CD4-positive, alpha-beta T cell (primary cell): ENCODE data around the gene ZNF3. TPM values are rescaled to one million over a fixed set of nuclear protein-coding genes. Genes with fewer than 3 reads are reported as not detected.

Experiments used
- ATAC-seq: fragments of 200-7000 bp; cut with Tn5 transposase; one replicate; pipeline ENCODE4 v1.10.0; 2022; ENCODE audit warnings: mild to moderate bottlenecking; ENCODE audit not compliant: poor library complexity
- CTCF ChIA-PET: fragments of 350-600 bp; sonication (Branson Sonifier 250); formaldehyde crosslinking; loops from one replicate; lab custom pipeline; 2021; ENCODE audit warnings: antibody characterized with exemption, inconsistent platforms; lab: Charles Lee
- POLR2A ChIA-PET: fragments of 350-600 bp; sonication (Branson Sonifier 250); formaldehyde crosslinking; loops from one replicate; lab custom pipeline; 2021; ENCODE audit warnings: antibody characterized with exemption, inconsistent platforms; lab: Charles Lee
- DNase-seq, 14 experiments: peaks; one replicate each; pipeline ENCODE4 v3.0.0-alpha.2; 2013 to 2020; ENCODE audit warnings: mixed read lengths in 2 of 14
- H3K27ac ChIP-seq, 2 donors: one replicate each; pipeline versions ENCODE4 v1.5.1 to v1.7.0; 2013; ENCODE audit warnings: low read length in 2 of 2, low read depth in 1 of 2, mild to moderate bottlenecking in 1 of 2
- H3K27me3 ChIP-seq, 2 experiments: 1 replicate in 1 of 2; 2 replicates in 1 of 2; pipeline versions ENCODE4 v1.6.1 to v1.7.0; 2013; ENCODE audit warnings: low read length in 2 of 2, control low read depth in 1 of 2, mild to moderate bottlenecking in 1 of 2, moderate library complexity in 1 of 2; ENCODE audit not compliant: insufficient read depth in 2 of 2, control insufficient read depth in 1 of 2
- H3K36me3 ChIP-seq: one replicate; pipeline ENCODE4 v1.6.1; 2013; ENCODE audit warnings: low read length, control low read depth; ENCODE audit not compliant: insufficient read depth
- H3K4me1 ChIP-seq: one replicate; pipeline ENCODE4 v1.6.1; 2013; ENCODE audit warnings: low read length, control low read depth; ENCODE audit not compliant: insufficient read depth
- H3K4me3 ChIP-seq: one replicate; pipeline ENCODE4 v1.5.1; 2013; ENCODE audit warnings: mild to moderate bottlenecking, low read length, moderate library complexity
- H3K9me3 ChIP-seq, 2 experiments: 1 replicate in 1 of 2; 2 replicates in 1 of 2; pipeline versions ENCODE4 v1.6.1 to v1.7.0; 2013; ENCODE audit warnings: low read length in 2 of 2, mild to moderate bottlenecking in 2 of 2, control low read depth in 1 of 2, moderate library complexity in 1 of 2; ENCODE audit not compliant: control insufficient read depth in 1 of 2, insufficient read depth in 1 of 2
- H3K27ac Mint-ChIP-seq: one replicate; pipeline ENCODE4 v1.8.0; 2020; ENCODE audit warnings: mixed read lengths
- H3K27me3 Mint-ChIP-seq: one replicate; pipeline ENCODE4 v1.8.0; 2021; ENCODE audit warnings: mixed read lengths
- H3K36me3 Mint-ChIP-seq: one replicate; pipeline ENCODE4 v1.8.0; 2021; ENCODE audit warnings: low read depth, mixed read lengths
- H3K4me1 Mint-ChIP-seq: one replicate; pipeline ENCODE4 v1.8.0; 2021; ENCODE audit warnings: low read depth, mixed read lengths
- H3K4me3 Mint-ChIP-seq: one replicate; pipeline ENCODE4 v1.8.0; 2020; ENCODE audit warnings: mild to moderate bottlenecking, mixed read lengths
- H3K9me3 Mint-ChIP-seq: one replicate; pipeline ENCODE4 v1.8.0; 2020; ENCODE audit warnings: mixed read lengths
- intact Hi-C, 2 experiments: fragments of 100-400 bp; cut with DNase I in 1 of 2; cut with micrococcal nuclease in 1 of 2; formaldehyde crosslinking; loops; one replicate each; pipeline versions ENCODE4 v1.15.1 to v1.9.0; 2023 to 2025; cut with DNase I, micrococcal nuclease
- total RNA-seq, 174 experiments: library from RNA in 2 of 174; stranded (reverse) in 2 of 174; gene quantifications; one replicate each; pipeline ENCODE4 v1.2.3 and lab custom pipeline; 2021 to 2026
- TF ChIP-seq, protein P1 (sequence below): fragments of 200-600 bp; IDR thresholded peaks from one replicate; pipeline ENCODE4 v1.8.0; 2022; ENCODE audit warnings: antibody characterized with exemption, mild to moderate bottlenecking

Gene ZNF3
- total RNA-seq, 2 experiments from 2014 or later: 38.3 to 40.3 TPM

DNA sequence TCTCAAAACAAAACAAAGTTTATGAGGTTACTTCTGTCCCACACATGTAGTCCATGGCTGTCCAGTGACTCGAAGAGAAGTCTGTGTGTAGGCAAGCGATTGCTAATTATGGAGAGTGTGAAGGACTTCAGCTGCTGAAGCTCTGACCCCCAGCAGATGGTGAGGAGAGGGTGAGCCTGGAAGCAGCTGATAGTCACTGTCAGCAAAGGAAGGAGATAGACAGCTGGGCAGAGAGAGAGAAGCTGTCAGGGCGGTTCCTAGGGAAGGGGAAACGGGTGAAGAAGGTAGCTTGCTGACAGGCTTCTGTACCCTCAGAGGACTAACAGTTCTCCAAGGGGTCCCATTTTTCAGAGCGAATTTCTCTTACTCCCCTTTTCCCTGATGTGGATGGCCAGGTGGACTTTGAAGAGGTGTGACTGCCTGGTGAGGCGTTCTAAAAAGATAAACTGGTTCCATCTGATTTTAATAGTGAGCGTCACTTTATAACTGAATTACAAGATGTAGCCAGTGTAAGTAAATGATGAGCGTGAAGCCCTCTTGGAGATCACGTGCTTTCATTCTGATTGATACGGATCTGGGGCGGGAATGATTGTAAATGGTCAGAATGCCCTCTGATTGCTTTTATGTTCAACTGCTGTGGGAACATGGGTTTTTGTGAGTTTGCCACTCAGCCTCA, 19.9 kb downstream of the ZNF3 start:
- H3K36me3 ChIP-seq: peaks cover 54% of the 10 kb centered on the region
- H3K9me3 Mint-ChIP-seq: no peaks in the 10 kb centered on the region
- no peak overlapping the region for H3K4me3 Mint-ChIP-seq
- peaks cover 61% of the 10 kb centered on the region for H3K36me3 Mint-ChIP-seq
- no peaks in the 10 kb centered on the region for H3K27me3 ChIP-seq
- no peaks in the 10 kb centered on the region for H3K9me3 ChIP-seq
- no peaks in the 10 kb centered on the region for H3K4me1 Mint-ChIP-seq
- no peak for ATAC-seq
- H3K4me1 ChIP-seq: no peaks in the 10 kb centered on the region
- no peak for DNase-seq
- intact Hi-C loops: no loop called here
- TF ChIP-seq, protein P1, sequence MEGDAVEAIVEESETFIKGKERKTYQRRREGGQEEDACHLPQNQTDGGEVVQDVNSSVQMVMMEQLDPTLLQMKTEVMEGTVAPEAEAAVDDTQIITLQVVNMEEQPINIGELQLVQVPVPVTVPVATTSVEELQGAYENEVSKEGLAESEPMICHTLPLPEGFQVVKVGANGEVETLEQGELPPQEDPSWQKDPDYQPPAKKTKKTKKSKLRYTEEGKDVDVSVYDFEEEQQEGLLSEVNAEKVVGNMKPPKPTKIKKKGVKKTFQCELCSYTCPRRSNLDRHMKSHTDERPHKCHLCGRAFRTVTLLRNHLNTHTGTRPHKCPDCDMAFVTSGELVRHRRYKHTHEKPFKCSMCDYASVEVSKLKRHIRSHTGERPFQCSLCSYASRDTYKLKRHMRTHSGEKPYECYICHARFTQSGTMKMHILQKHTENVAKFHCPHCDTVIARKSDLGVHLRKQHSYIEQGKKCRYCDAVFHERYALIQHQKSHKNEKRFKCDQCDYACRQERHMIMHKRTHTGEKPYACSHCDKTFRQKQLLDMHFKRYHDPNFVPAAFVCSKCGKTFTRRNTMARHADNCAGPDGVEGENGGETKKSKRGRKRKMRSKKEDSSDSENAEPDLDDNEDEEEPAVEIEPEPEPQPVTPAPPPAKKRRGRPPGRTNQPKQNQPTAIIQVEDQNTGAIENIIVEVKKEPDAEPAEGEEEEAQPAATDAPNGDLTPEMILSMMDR: no peak
- ChIA-PET POLR2A (interaction anchor here (0.6 to 1.9 kb wide), 2 partner anchors 12 to 17 kb away, joined by 3 to 7 read pairs; partner anchors contain the start of gene ZSCAN21), CTCF (no interaction called here)
- H3K4me3 ChIP-seq: no peak overlapping the region
- no peak overlapping the region for H3K27ac ChIP-seq
- H3K27ac Mint-ChIP-seq: no peak overlapping the region
- H3K27me3 Mint-ChIP-seq: no peaks in the 10 kb centered on the region

DNA sequence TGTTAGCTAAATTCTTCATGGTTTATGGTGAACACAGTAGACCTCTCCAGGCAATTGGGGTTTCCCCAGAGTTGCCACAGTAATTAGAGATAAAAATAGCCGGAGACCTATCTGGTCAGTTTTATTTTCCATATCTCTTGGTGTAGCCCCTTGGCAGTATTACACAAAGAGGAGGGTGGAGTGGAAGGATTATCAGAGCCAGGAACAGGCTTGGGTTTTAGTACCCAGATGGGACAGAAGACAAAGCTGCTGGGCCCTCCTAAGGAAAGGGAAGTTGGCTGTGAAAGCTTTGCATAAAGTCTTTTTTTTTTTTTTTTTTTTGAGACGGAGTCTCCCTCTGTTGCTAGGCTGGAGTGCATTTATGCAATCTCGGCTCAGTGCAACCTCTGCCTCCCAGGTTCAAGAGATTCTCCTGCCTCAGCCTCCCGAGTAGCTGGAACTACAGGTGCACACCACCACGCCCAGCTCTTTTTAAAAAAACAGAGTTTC, 22.2 kb downstream of the ZNF3 start:
- Mint-ChIP-seq H3K4me3 (no peak overlapping the region), H3K27ac (no peak overlapping the region), H3K4me1 (no peaks in the 10 kb centered on the region), H3K36me3 (peaks cover 46% of the 10 kb centered on the region), H3K9me3 (no peaks in the 10 kb centered on the region), H3K27me3 (no peaks in the 10 kb centered on the region)
- no peaks in the 10 kb centered on the region for H3K9me3 ChIP-seq
- H3K4me1 ChIP-seq: no peaks in the 10 kb centered on the region
- DNase-seq (no peak), ATAC-seq (no peak)
- no peak overlapping the region for H3K4me3 ChIP-seq
- intact Hi-C loops: loop anchor here in 1 of 2 experiments (10.0 kb wide), 2 partner anchors 64 to 144 kb away; partner anchors contain the start of gene TRIM4
- H3K36me3 ChIP-seq: peaks cover 45% of the 10 kb centered on the region
- H3K27ac ChIP-seq: no peak overlapping the region
- TF ChIP-seq, protein P1: no peak
- H3K27me3 ChIP-seq: no peaks in the 10 kb centered on the region
- POLR2A ChIA-PET: no interaction called here
- CTCF ChIA-PET: no interaction called here

DNA sequence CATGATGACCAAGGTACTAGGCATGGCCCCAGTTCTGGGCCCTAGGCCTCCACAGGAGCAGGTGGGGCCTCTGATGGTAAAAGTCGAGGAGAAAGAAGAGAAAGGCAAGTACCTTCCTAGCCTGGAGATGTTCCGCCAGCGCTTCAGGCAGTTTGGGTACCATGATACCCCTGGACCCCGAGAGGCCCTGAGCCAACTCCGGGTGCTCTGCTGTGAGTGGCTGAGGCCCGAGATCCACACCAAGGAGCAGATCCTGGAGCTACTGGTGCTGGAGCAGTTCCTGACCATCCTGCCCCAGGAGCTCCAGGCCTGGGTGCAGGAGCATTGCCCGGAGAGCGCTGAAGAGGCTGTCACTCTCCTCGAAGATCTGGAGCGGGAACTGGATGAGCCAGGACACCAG, 24.5 kb downstream of the ZNF3 start:
- CTCF ChIA-PET: no interaction called here
- H3K4me3 Mint-ChIP-seq: no peak overlapping the region
- H3K9me3 Mint-ChIP-seq: no peaks in the 10 kb centered on the region
- no peak overlapping the region for H3K4me3 ChIP-seq
- intact Hi-C loops: loop anchor here in 1 of 2 experiments (10.0 kb wide), 2 partner anchors 62 to 142 kb away; partner anchors contain the start of gene TRIM4
- ATAC-seq (no peak), DNase-seq (no peak)
- no peaks in the 10 kb centered on the region for H3K4me1 Mint-ChIP-seq
- H3K27ac Mint-ChIP-seq: no peak overlapping the region
- TF ChIP-seq, protein P1: no peak
- H3K4me1 ChIP-seq: no peaks in the 10 kb centered on the region
- H3K9me3 ChIP-seq: no peaks in the 10 kb centered on the region
- peaks cover 32% of the 10 kb centered on the region for H3K36me3 Mint-ChIP-seq
- POLR2A ChIA-PET: no interaction called here
- no peaks in the 10 kb centered on the region for H3K27me3 ChIP-seq
- no peaks in the 10 kb centered on the region for H3K27me3 Mint-ChIP-seq
- H3K27ac ChIP-seq: no peak overlapping the region
- peaks cover 32% of the 10 kb centered on the region for H3K36me3 ChIP-seq
